Activated CD4-positive, alpha-beta T cell treated with anti-CD3 and anti-CD28 coated beads for 48 hours (primary cell): ENCODE data around the gene SKP1.
A peak's percentile ranks its signal among the peaks of the same experiment; 100 is the strongest.

Source experiments
- DNase-seq: peaks from one replicate; pipeline ENCODE4 v3.0.0-alpha.2; 2020

Gene SKP1

GRCh38 chr5:134143431-134143830 is 33.3 kb downstream of the SKP1 start:
- DNase-seq: no peak

- no peak for DNase-seq
Observed at GRCh38 chr5:134142806-134143205, 33.9 kb downstream of the SKP1 start.

- no peak for DNase-seq
Observed at GRCh38 chr5:134142052-134142451, 34.7 kb downstream of the SKP1 start.

- DNase-seq: no peak
Observed at GRCh38 chr5:134141331-134142050, 35.3 kb downstream of the SKP1 start.

- peak; percentile 77 for DNase-seq
Observed at GRCh38 chr5:134140530-134141201, 36.1 kb downstream of the SKP1 start.

GRCh38 chr5:134139891-134140469 is 36.8 kb downstream of the SKP1 start:
- DNase-seq: no peak

GRCh38 chr5:134139377-134139851 is 37.3 kb downstream of the SKP1 start:
- no peak for DNase-seq

- peak; percentile 81 for DNase-seq
Observed at GRCh38 chr5:134138416-134139376, 38.1 kb downstream of the SKP1 start.

GRCh38 chr5:134136771-134137170 is 40.0 kb downstream of the SKP1 start:
- no peak for DNase-seq

- DNase-seq: no peak
Observed at GRCh38 chr5:134136221-134136631, 40.5 kb downstream of the SKP1 start.

- DNase-seq: peak; percentile 2
Observed at GRCh38 chr5:134135091-134135655, 41.6 kb downstream of the SKP1 start.

- DNase-seq: peak; percentile 2
Observed at GRCh38 chr5:134133995-134134541, 42.7 kb downstream of the SKP1 start.

- peak; percentile 4 for DNase-seq
Observed at GRCh38 chr5:134133188-134133994, 43.4 kb downstream of the SKP1 start.

GRCh38 chr5:134132372-134133187 is 44.2 kb downstream of the SKP1 start:
- DNase-seq: peak; percentile 72

GRCh38 chr5:134131578-134132350 is 45.0 kb downstream of the SKP1 start:
- no peak for DNase-seq

- peak; percentile 57 for DNase-seq
Observed at GRCh38 chr5:134131165-134131564, 45.6 kb downstream of the SKP1 start.

- DNase-seq: no peak
Observed at GRCh38 chr5:134130239-134130945, 46.4 kb downstream of the SKP1 start.

- no peak for DNase-seq
Observed at GRCh38 chr5:134129411-134130238, 47.1 kb downstream of the SKP1 start.
